Tibial nerve (tissue), 4 donors: ENCODE results near the gene GPHN.
"Not testable (repeated sequence)": the region's sequence is repeated elsewhere in the genome, so short reads cannot be mapped to it uniquely, and the experiment has no call there.

Experiments used
- EP300 ChIP-seq, 2 donors: sonication (generic); formaldehyde crosslinking; IDR thresholded peaks; one replicate each; pipeline ENCODE4 v1.6.1; 2017; ENCODE audit warnings: antibody characterized with exemption in 2 of 2, mild to moderate bottlenecking in 1 of 2
- TF ChIP-seq, protein P1 (sequence below), 5 experiments: fragments of 200-600 bp in 3 of 5; fragments of 450-650 bp in 2 of 5; sonication (generic) in 3 of 5; IDR thresholded peaks; one replicate each; pipeline ENCODE4 v1.5.1; 2016 to 2019; ENCODE audit warnings: antibody characterized with exemption in 5 of 5, mild to moderate bottlenecking in 3 of 5, moderate library complexity in 2 of 5

DNA sequence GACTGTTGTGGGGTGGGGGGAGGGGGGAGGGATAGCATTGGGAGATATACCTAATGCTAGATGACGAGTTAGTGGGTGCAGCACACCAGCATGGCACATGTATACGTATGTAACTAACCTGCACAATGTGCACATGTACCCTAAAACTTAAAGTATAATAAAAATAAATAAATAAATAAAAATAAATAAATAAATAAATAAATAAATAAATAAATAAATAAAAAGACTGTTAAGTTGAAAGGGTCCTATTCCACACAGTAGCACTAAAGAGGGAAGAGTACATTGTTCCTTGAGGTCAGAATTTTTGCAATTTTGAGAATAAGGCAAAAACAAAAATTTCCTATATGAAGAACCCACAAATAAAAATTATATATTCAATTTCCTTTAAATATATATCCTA lies 329.5 kb downstream of the GPHN start:
- TF ChIP-seq, protein P1, sequence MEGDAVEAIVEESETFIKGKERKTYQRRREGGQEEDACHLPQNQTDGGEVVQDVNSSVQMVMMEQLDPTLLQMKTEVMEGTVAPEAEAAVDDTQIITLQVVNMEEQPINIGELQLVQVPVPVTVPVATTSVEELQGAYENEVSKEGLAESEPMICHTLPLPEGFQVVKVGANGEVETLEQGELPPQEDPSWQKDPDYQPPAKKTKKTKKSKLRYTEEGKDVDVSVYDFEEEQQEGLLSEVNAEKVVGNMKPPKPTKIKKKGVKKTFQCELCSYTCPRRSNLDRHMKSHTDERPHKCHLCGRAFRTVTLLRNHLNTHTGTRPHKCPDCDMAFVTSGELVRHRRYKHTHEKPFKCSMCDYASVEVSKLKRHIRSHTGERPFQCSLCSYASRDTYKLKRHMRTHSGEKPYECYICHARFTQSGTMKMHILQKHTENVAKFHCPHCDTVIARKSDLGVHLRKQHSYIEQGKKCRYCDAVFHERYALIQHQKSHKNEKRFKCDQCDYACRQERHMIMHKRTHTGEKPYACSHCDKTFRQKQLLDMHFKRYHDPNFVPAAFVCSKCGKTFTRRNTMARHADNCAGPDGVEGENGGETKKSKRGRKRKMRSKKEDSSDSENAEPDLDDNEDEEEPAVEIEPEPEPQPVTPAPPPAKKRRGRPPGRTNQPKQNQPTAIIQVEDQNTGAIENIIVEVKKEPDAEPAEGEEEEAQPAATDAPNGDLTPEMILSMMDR (IDR thresholded peaks at IDR 0.05): not testable (repeated sequence)
- TF ChIP-seq EP300 (IDR thresholded peaks at IDR 0.05): not testable (repeated sequence)
